IMR-90 (cell line): ENCODE results near the gene PTPRK. TPM values are rescaled to one million over a fixed set of nuclear protein-coding genes. Genes with fewer than 3 reads are reported as not detected.

ENCODE experiments used
- ATAC-seq: fragments of 200-7000 bp; cut with Tn5 transposase; 2 replicates; pipeline ENCODE4 v1.9.1; 2020; ENCODE audit warnings: low read depth, mild to moderate bottlenecking, moderate library complexity
- BruUV-seq: library from RNA; stranded (reverse); fragments of 400-500 nt; replicated peaks from 2 replicates; lab custom pipeline; 2021; lab: Mats Ljungman, UMichigan
- CTCF ChIA-PET: fragments of 300-600 bp; formaldehyde crosslinking; extraction: SDS; loops from one replicate; lab custom pipeline; 2021; ENCODE audit warnings: antibody characterized with exemption; lab: Yijun Ruan, JAX
- POLR2A ChIA-PET: fragments of 300-600 bp; sonication (Branson Sonifier 250); formaldehyde crosslinking; loops from one replicate; lab custom pipeline; 2022; ENCODE audit warnings: antibody characterized with exemption; ENCODE audit not compliant: unreplicated experiment; lab: Charles Lee
- DNase-seq: peaks from one replicate; pipeline ENCODE4 v3.0.0; 2013
- H2AFZ ChIP-seq: replicated peaks from 2 replicates; pipeline ENCODE3; 2013; ENCODE audit warnings: low read length, mild to moderate bottlenecking; ENCODE audit not compliant: poor library complexity
- H2AK5ac ChIP-seq: 2 replicates; pipeline ENCODE4 v1.6.1; 2013; ENCODE audit warnings: low read depth, low read length, inconsistent platforms
- H2AK9ac ChIP-seq: replicated peaks from 2 replicates; pipeline ENCODE3; 2013; ENCODE audit warnings: mild to moderate bottlenecking, low read depth, low read length, moderate library complexity; ENCODE audit not compliant: poor library complexity
- H2BK120ac ChIP-seq: 2 replicates; pipeline ENCODE4 v1.6.1; 2013; ENCODE audit warnings: low read depth, low read length, inconsistent platforms
- H2BK15ac ChIP-seq: 3 replicates; pipeline ENCODE4 v1.6.1; 2013; ENCODE audit warnings: low read depth, low read length, inconsistent platforms
- H2BK20ac ChIP-seq: 2 replicates; pipeline ENCODE4 v1.6.1; 2013; ENCODE audit warnings: low read depth, mild to moderate bottlenecking, inconsistent platforms, low read length, moderate library complexity
- H2BK5ac ChIP-seq: 2 replicates; pipeline ENCODE4 v1.6.1; 2013; ENCODE audit warnings: mild to moderate bottlenecking, low read depth, low read length, inconsistent platforms; ENCODE audit not compliant: poor library complexity, severe bottlenecking
- H3K14ac ChIP-seq: replicated peaks from 2 replicates; pipeline ENCODE4 v1.6.1; 2013; ENCODE audit warnings: low read depth, low read length, inconsistent platforms
- H3K18ac ChIP-seq: 2 replicates; pipeline ENCODE4 v1.6.1; 2013; ENCODE audit warnings: low read depth, low read length, control low read depth
- H3K23ac ChIP-seq: 2 replicates; pipeline ENCODE4 v1.6.1; 2013; ENCODE audit warnings: low read depth, low read length, inconsistent platforms
- H3K27ac ChIP-seq: 2 replicates; pipeline ENCODE4 v1.5.1; 2013; ENCODE audit warnings: mild to moderate bottlenecking, control low read depth, low read length; ENCODE audit not compliant: insufficient read depth
- H3K27me3 ChIP-seq: 2 replicates; pipeline ENCODE4 v1.6.1; 2013; ENCODE audit warnings: low read length; ENCODE audit not compliant: control insufficient read depth, insufficient read depth
- H3K36me3 ChIP-seq: 2 replicates; pipeline ENCODE4 v1.6.1; 2013; ENCODE audit warnings: low read length, mixed read lengths; ENCODE audit not compliant: control insufficient read depth, insufficient read depth
- H3K4ac ChIP-seq: 2 replicates; pipeline ENCODE4 v1.6.1; 2013; ENCODE audit warnings: low read depth, low read length, inconsistent platforms
- H3K4me1 ChIP-seq: 2 replicates; pipeline ENCODE4 v1.6.1; 2013; ENCODE audit warnings: low read length, mixed read lengths; ENCODE audit not compliant: control insufficient read depth, insufficient read depth
- H3K4me2 ChIP-seq: 2 replicates; pipeline ENCODE4 v1.6.1; 2013; ENCODE audit warnings: low read depth, mild to moderate bottlenecking, control low read depth, low read length, moderate library complexity
- H3K4me3 ChIP-seq: 2 replicates; pipeline ENCODE4 v1.5.1; 2013; ENCODE audit warnings: low read depth, mild to moderate bottlenecking, control low read depth, low read length, moderate library complexity; ENCODE audit not compliant: insufficient read depth
- H3K56ac ChIP-seq: 2 replicates; pipeline ENCODE4 v1.6.1; 2013; ENCODE audit warnings: low read length, inconsistent platforms; ENCODE audit not compliant: insufficient read depth; ENCODE audit errors: extremely low read depth
- H3K79me1 ChIP-seq, 2 experiments: 2 replicates each; pipeline ENCODE4 v1.6.1; 2013; ENCODE audit warnings: low read length in 2 of 2, inconsistent platforms in 1 of 2, low read depth in 1 of 2
- H3K9ac ChIP-seq: 2 replicates; pipeline ENCODE4 v1.6.1; 2013; ENCODE audit warnings: low read depth, low read length, control low read depth
- H3K9me1 ChIP-seq: 2 replicates; pipeline ENCODE4 v1.6.1; 2013; ENCODE audit warnings: low read length, inconsistent platforms; ENCODE audit not compliant: insufficient read depth
- H3K9me3 ChIP-seq: 2 replicates; pipeline ENCODE4 v1.6.1; 2013; ENCODE audit warnings: low read length; ENCODE audit not compliant: control insufficient read depth, insufficient read depth
- H4K20me1 ChIP-seq: 2 replicates; pipeline ENCODE4 v1.6.1; 2013; ENCODE audit warnings: low read length, inconsistent platforms; ENCODE audit not compliant: insufficient read depth
- H4K5ac ChIP-seq: 2 replicates; pipeline ENCODE4 v1.6.1; 2013; ENCODE audit warnings: mild to moderate bottlenecking, low read depth, low read length, control low read depth
- H4K8ac ChIP-seq, 2 experiments: 2 replicates each; pipeline ENCODE4 v1.6.1; 2013; ENCODE audit warnings: low read depth in 2 of 2, low read length in 2 of 2, control low read depth in 1 of 2, inconsistent platforms in 1 of 2
- H4K91ac ChIP-seq: 2 replicates; pipeline ENCODE4 v1.6.1; 2013; ENCODE audit warnings: low read depth, low read length, inconsistent platforms; ENCODE audit not compliant: insufficient read depth
- BHLHE40 ChIP-seq: fragments of 150-350 bp; IDR thresholded peaks from 2 replicates; pipeline ENCODE4 v1.6.1; 2016; ENCODE audit warnings: mild to moderate bottlenecking, low read depth, low read length
- CEBPB ChIP-seq: IDR thresholded peaks from 2 replicates; pipeline ENCODE4 v1.6.1; 2012; ENCODE audit warnings: low read depth, low read length, improper control_type of control experiment
- CHD1 ChIP-seq: IDR thresholded peaks from 2 replicates; pipeline ENCODE4 v1.6.1; 2012; ENCODE audit warnings: low read depth, low read length, improper control_type of control experiment
- FOS ChIP-seq: fragments of 150-350 bp; IDR thresholded peaks from 2 replicates; pipeline ENCODE4 v1.6.1; 2016; ENCODE audit warnings: low read depth, low read length
- MAFK ChIP-seq: IDR thresholded peaks from 2 replicates; pipeline ENCODE4 v1.6.1; 2012; ENCODE audit warnings: low read depth, low read length, improper control_type of control experiment
- MAZ ChIP-seq: IDR thresholded peaks from 2 replicates; pipeline ENCODE4 v1.6.1; 2012; ENCODE audit warnings: low read depth, mild to moderate bottlenecking, low read length, improper control_type of control experiment, moderate library complexity, borderline replicate concordance
- MXI1 ChIP-seq: IDR thresholded peaks from 2 replicates; pipeline ENCODE4 v1.6.1; 2012; ENCODE audit warnings: low read depth, mild to moderate bottlenecking, low read length, moderate library complexity, borderline replicate concordance
- NFE2L2 ChIP-seq: fragments of 150-350 bp; IDR thresholded peaks from 2 replicates; pipeline ENCODE4 v1.6.1; 2016; ENCODE audit warnings: low read depth, mild to moderate bottlenecking, low read length
- POLR2A ChIP-seq: IDR thresholded peaks from 2 replicates; pipeline ENCODE4 v1.6.1; 2012; ENCODE audit warnings: mild to moderate bottlenecking, low read depth, low read length
- RAD21 ChIP-seq: IDR thresholded peaks from 2 replicates; pipeline ENCODE4 v1.6.1; 2012; ENCODE audit warnings: low read length, improper control_type of control experiment
- RCOR1 ChIP-seq: IDR thresholded peaks from 2 replicates; pipeline ENCODE4 v1.6.1; 2012; ENCODE audit warnings: mild to moderate bottlenecking, low read length, improper control_type of control experiment; ENCODE audit not compliant: insufficient replicate concordance
- RFX5 ChIP-seq: IDR thresholded peaks from 2 replicates; pipeline ENCODE4 v1.8.0; 2012; ENCODE audit warnings: low read depth, mild to moderate bottlenecking, low read length, moderate library complexity
- SMC3 ChIP-seq: fragments of 150-350 bp; IDR thresholded peaks from 2 replicates; pipeline ENCODE4 v1.6.1; 2016; ENCODE audit warnings: low read depth, mild to moderate bottlenecking, antibody characterized with exemption, low read length, moderate library complexity
- USF2 ChIP-seq: fragments of 150-350 bp; IDR thresholded peaks from 2 replicates; pipeline ENCODE4 v1.6.1; 2017; ENCODE audit warnings: mild to moderate bottlenecking, antibody characterized with exemption, low read length, low read depth
- WGBS, 2 experiments: methylation state at CpG; one replicate each; pipeline versions ENCODE4 v1.1.5 to v1.1.7; 2013; ENCODE audit warnings: missing lambda C conversion rate in 2 of 2; ENCODE audit not compliant: insufficient read length in 1 of 2; ENCODE audit errors: extremely low coverage in 2 of 2; 5-methylcytosine and 5-hydroxymethylcytosine counted together
- dilution Hi-C: fragments of 300-500 bp; cut with HindIII; formaldehyde crosslinking; loops from one replicate; pipeline ENCODE4 v1.14.3; 2018; ENCODE audit warnings: low sequenced_read_pairs; ENCODE audit not compliant: unreplicated experiment
- in situ Hi-C: fragments of 300-500 bp; cut with MboI; formaldehyde crosslinking; loops from 3 replicates; pipeline ENCODE4 v1.14.3; 2019; ENCODE audit warnings: low sequenced_read_pairs, inconsistent platforms, mixed read lengths
- intact Hi-C: fragments of 100-400 bp; cut with micrococcal nuclease; formaldehyde crosslinking; loops from 2 replicates; pipeline ENCODE4 v1.10.0; 2022
- polyA plus RNA-seq, 3 experiments: library from polyadenylated mRNA; depleted of rRNA; stranded (reverse); fragments of >200 nt; gene quantifications; 2 replicates each; pipeline ENCODE4 v1.2.3, GENCODE V29; 2012; ENCODE audit warnings: low replicate concordance in 1 of 3
- total RNA-seq: library from RNA; depleted of rRNA; stranded (reverse); fragments of >200 nt; gene quantifications from 2 replicates; pipeline ENCODE4 v1.2.3, GENCODE V29; 2012
- TF ChIP-seq, protein P1 (sequence below): fragments of 150-350 bp; IDR thresholded peaks from 2 replicates; pipeline ENCODE4 v1.6.1; 2016; ENCODE audit warnings: low read depth, mild to moderate bottlenecking, low read length, moderate library complexity, borderline replicate concordance
- TF ChIP-seq, protein P2 (sequence below): conservative IDR thresholded peaks from 2 replicates; pipeline ENCODE4 v1.5.1; 2012; ENCODE audit warnings: mild to moderate bottlenecking, low read depth, low read length, improper control_type of control experiment

PTPRK gene
- total and polyA plus RNA-seq, 2 of the 4 experiments (the other 2 are of a cell fraction): 18.0 to 80.8 TPM

DNA sequence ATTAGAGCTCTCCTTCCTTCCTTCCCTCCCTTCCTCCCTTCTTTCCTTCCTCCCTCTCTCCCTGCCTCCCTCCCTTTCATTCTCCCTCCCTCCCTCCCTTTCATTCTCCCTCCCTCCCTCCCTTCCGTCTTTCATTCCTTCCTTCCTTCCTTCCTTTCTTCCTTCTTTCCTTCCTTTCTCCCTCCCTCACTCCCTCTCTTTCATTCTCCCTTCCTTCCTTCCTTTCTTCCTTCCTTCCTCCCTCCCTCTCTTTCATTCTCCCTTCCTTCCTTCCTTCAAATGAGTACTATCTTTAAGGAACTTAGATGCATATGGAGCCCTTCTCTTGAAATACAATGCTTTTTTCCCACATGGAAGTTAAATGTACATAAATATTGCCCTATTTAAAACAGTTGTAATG, 20.9 kb upstream of the PTPRK start:
- 67 to 100% methylated on average over 1 of the region's 1 CpG for WGBS, 2 experiments

More for the DNA sequence above, 20.9 kb upstream of the PTPRK start:
- Histone ChIP-seq H3K4me2 (no peak overlapping the region), H4K20me1 (no peaks in the 10 kb centered on the region), H3K79me1 (no peaks in the 10 kb centered on the region), H2BK20ac (peak overlapping the region; percentile 89; the same call in 1 of the 2 replicates), H3K36me3 (no peaks in the 10 kb centered on the region), H3K9me1 (no peaks in the 10 kb centered on the region), H3K4me1 (peaks cover 3% of the 10 kb centered on the region; the same call in 1 of the 2 replicates), H2AK9ac (no peak overlapping the region), H3K27ac (no peak overlapping the region), H4K5ac (peak overlapping the region; percentile 71; the same call in 1 of the 2 replicates), H2BK15ac (no peak overlapping the region; the same call in 2 of the 3 replicates), H3K14ac (peak overlapping the region; percentile 59), H2BK120ac (peak overlapping the region; percentile 75; the same call in 1 of the 2 replicates), H4K8ac (peak overlapping the region in 1 of 2 experiments; percentile 64; a peak in 2 of 4 replicates), H4K91ac (0 out of 2 replicates have a peak overlapping the region, but pooled peaks have one; percentile 34), H3K4me3 (no peak overlapping the region), H3K9me3 (peaks cover 2% of the 10 kb centered on the region; the same call in 1 of the 2 replicates), H3K18ac (peak overlapping the region; percentile 67), H3K23ac (no peak overlapping the region), H2BK5ac (peak overlapping the region; percentile 45), H3K27me3 (no peaks in the 10 kb centered on the region), H3K4ac (peak overlapping the region; percentile 76), H2AK5ac (no peak overlapping the region; the same call in 1 of the 2 replicates), H3K56ac (no peak overlapping the region), H2AFZ (no peak overlapping the region), H3K9ac (no peak overlapping the region)
- no peak for TF ChIP-seq BHLHE40
- no peak for TF ChIP-seq RFX5
- TF ChIP-seq MAFK: no peak
- no peak for TF ChIP-seq MAZ
- no peak for TF ChIP-seq SMC3
- TF ChIP-seq FOS: no peak
- TF ChIP-seq, protein P1, sequence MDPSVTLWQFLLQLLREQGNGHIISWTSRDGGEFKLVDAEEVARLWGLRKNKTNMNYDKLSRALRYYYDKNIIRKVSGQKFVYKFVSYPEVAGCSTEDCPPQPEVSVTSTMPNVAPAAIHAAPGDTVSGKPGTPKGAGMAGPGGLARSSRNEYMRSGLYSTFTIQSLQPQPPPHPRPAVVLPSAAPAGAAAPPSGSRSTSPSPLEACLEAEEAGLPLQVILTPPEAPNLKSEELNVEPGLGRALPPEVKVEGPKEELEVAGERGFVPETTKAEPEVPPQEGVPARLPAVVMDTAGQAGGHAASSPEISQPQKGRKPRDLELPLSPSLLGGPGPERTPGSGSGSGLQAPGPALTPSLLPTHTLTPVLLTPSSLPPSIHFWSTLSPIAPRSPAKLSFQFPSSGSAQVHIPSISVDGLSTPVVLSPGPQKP: no peak
- no peak for TF ChIP-seq USF2
- TF ChIP-seq RCOR1: no peak
- no peak for TF ChIP-seq MXI1
- TF ChIP-seq POLR2A: no peak
- TF ChIP-seq CHD1: no peak
- no peak for TF ChIP-seq RAD21
- TF ChIP-seq, protein P2, sequence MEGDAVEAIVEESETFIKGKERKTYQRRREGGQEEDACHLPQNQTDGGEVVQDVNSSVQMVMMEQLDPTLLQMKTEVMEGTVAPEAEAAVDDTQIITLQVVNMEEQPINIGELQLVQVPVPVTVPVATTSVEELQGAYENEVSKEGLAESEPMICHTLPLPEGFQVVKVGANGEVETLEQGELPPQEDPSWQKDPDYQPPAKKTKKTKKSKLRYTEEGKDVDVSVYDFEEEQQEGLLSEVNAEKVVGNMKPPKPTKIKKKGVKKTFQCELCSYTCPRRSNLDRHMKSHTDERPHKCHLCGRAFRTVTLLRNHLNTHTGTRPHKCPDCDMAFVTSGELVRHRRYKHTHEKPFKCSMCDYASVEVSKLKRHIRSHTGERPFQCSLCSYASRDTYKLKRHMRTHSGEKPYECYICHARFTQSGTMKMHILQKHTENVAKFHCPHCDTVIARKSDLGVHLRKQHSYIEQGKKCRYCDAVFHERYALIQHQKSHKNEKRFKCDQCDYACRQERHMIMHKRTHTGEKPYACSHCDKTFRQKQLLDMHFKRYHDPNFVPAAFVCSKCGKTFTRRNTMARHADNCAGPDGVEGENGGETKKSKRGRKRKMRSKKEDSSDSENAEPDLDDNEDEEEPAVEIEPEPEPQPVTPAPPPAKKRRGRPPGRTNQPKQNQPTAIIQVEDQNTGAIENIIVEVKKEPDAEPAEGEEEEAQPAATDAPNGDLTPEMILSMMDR: no peak
- TF ChIP-seq CEBPB: no peak
- no peak for TF ChIP-seq NFE2L2
- CTCF ChIA-PET: no interaction called here
- in situ Hi-C loops: no loop called here
- intact Hi-C loops: no loop called here
- no TSS peak for BruUV-seq
- no peak for DNase-seq
- POLR2A ChIA-PET: no interaction called here
- no peak for ATAC-seq
- dilution Hi-C loops: no loop called here
